NCI-H128 (cell line): ENCODE measurements around the gene RIMBP2.
"Not testable (repeated sequence)": the region's sequence is repeated elsewhere in the genome, so short reads cannot be mapped to it uniquely, and the experiment has no call there.

Experiments
- DNase-seq: peaks from one replicate; lab custom pipeline; 2025; ENCODE audit not compliant: unreplicated experiment; lab: John Stamatoyannopoulos, UW

RIMBP2 gene

DNA sequence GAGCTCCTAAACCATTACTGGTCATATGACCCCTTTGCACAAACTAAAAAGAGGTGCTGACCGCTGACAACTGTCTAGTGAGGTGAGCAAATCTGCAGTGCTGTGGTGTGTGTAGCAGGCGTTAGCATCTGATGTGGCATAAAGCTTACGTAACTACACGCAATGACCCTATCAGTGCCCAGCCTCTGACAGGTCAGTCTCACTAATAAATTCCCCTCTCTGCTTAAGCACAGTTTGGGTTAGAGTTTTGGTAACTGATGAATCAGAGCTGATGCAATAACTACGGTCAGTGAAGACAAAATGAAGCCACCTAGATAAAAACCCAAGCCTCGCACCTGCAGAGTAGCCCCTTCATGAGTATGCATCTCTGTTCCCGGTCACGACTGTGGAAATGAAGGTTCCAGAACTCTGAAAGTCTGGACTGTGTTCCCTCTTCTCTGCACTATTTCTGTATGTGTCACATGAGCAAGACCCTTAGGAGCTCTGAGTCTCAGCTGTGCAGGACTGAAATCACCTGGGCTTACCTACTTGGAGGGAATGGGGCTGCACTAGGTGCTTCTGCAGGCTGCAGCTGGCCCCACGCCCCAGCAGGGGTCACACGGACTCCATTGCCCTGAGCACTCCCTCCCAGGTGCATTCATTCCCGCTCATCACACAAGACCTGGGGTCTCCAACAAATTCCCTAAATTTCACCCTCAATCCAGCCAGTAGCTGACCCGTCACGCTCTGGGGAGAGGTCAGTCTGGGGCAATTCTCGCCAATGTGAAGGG, 54.4 kb downstream of the RIMBP2 start:
- DNase-seq = no peak

DNA sequence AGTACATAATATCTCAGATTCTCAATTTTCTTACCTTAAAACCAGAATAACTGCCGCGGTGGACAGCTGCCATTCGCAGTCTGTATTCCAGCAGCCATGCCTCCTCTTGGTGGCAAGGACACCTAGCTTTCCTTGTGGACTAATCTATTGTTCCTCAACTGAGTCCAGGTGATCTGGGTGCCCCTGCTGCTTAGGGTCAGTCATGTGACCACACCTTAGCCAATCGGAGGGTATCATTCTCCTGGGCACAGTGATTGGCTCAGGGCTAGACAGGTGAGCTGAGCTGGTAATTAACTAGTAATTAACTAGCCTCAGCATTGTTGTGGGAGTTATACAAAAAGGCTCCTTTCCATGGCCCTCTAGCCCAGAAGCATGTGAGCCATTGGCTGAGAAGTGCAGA, 55.0 kb downstream of the RIMBP2 start:
- no peak for DNase-seq

- no peak for DNase-seq
Measured at GRCh38 chr12:130658145-130658911, 57.8 kb downstream of the RIMBP2 start.

DNA sequence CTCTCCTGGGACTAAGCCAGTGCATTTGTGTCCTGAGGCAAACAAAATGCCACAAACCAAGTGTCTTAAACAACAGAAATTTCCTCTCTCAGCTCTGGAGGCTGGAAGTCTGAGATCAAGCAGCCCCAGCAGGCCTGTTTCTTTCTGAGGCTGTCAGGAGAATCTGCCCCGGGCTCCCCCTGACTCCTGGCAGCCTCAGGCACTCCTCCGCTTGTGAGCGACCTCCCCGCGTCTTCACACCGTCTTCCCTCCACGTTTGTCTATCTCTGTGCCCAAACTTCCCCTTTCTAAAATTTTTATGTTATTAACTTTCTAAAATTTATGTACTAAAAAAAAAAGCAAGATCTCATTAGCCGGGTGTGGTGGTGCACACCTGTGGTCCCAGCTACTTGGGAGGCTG, 59.7 kb downstream of the RIMBP2 start:
- DNase-seq = no peak

GRCh38 chr12:130655881-130656280, 60.2 kb downstream of the RIMBP2 start:
- no peak for DNase-seq

- no peak for DNase-seq
Measured at GRCh38 chr12:130655010-130655409, 61.1 kb downstream of the RIMBP2 start.

- no peak for DNase-seq
Measured at GRCh38 chr12:130651188-130651959, 64.7 kb downstream of the RIMBP2 start.

- DNase-seq = peak; percentile 20
Measured at GRCh38 chr12:130650131-130650530, 66.0 kb downstream of the RIMBP2 start.

GRCh38 chr12:130649101-130650045, 66.7 kb downstream of the RIMBP2 start:
- DNase-seq = no peak

- DNase-seq = no peak
Measured at GRCh38 chr12:130647814-130648213, 68.3 kb downstream of the RIMBP2 start.

- DNase-seq = peak; percentile 25
Measured at GRCh38 chr12:130646716-130647370, 69.3 kb downstream of the RIMBP2 start.

- not testable (repeated sequence) for DNase-seq
Measured at GRCh38 chr12:130646191-130646590, 69.9 kb downstream of the RIMBP2 start.

- peak; percentile 59 for DNase-seq
Measured at GRCh38 chr12:130645751-130646150, 70.3 kb downstream of the RIMBP2 start.

- no peak for DNase-seq
Measured at GRCh38 chr12:130644566-130644965, 71.5 kb downstream of the RIMBP2 start.

GRCh38 chr12:130644146-130644545, 72.0 kb downstream of the RIMBP2 start:
- no peak for DNase-seq

GRCh38 chr12:130642856-130643255, 73.2 kb downstream of the RIMBP2 start:
- DNase-seq = peak; percentile 71

GRCh38 chr12:130641533-130642184, 74.4 kb downstream of the RIMBP2 start:
- no peak for DNase-seq

GRCh38 chr12:130640901-130641300, 75.2 kb downstream of the RIMBP2 start:
- DNase-seq = no peak

- DNase-seq = no peak
Measured at GRCh38 chr12:130640496-130640895, 75.6 kb downstream of the RIMBP2 start.
